ENCODE data around the gene ACOXL. TPM values are rescaled to one million over a fixed set of nuclear protein-coding genes. Genes with fewer than 3 reads are reported as not detected.
"Not testable (repeated sequence)": the region's sequence is repeated elsewhere in the genome, so short reads cannot be mapped to it uniquely, and the experiment has no call there.

Gene ACOXL
- total RNA-seq, 1 donor from 2014 or later = not detected

- ATAC-seq (ENCODE audit: poor library complexity) (no peak), DNase-seq (no peak)
- intact Hi-C loops (cut with DNase I) = no loop called here
Observed at GRCh38 chr2:110838657-110839384, 106.4 kb downstream of the ACOXL start.

GRCh38 chr2:110840508-110840907 is 108.1 kb downstream of the ACOXL start:
- DNase-seq (no peak), ATAC-seq (ENCODE audit: poor library complexity) (no peak)
- intact Hi-C loops (cut with DNase I) = no loop called here

- ATAC-seq (ENCODE audit: poor library complexity) (no peak), DNase-seq (no peak)
- intact Hi-C loops (cut with DNase I) = no loop called here
Observed at GRCh38 chr2:110842048-110842447, 109.7 kb downstream of the ACOXL start.

GRCh38 chr2:110843496-110843895 is 111.1 kb downstream of the ACOXL start:
- DNase-seq (no peak), ATAC-seq (ENCODE audit: poor library complexity) (no peak)
- intact Hi-C loops (cut with DNase I) = no loop called here

- DNase-seq (no peak), ATAC-seq (ENCODE audit: poor library complexity) (no peak)
- intact Hi-C loops (cut with DNase I) = no loop called here
Observed at GRCh38 chr2:110843959-110844510, 111.7 kb downstream of the ACOXL start.

GRCh38 chr2:110847651-110848050 is 115.3 kb downstream of the ACOXL start:
- ATAC-seq (ENCODE audit: poor library complexity) (no peak), DNase-seq (no peak)
- intact Hi-C loops (cut with DNase I) = no loop called here

GRCh38 chr2:110848071-110848470 is 115.7 kb downstream of the ACOXL start:
- ATAC-seq (ENCODE audit: poor library complexity) (no peak), DNase-seq (no peak)
- intact Hi-C loops (cut with DNase I) = no loop called here

- ATAC-seq (ENCODE audit: poor library complexity) (no peak), DNase-seq (no peak)
- intact Hi-C loops (cut with DNase I) = no loop called here
Observed at GRCh38 chr2:110848519-110849030, 116.2 kb downstream of the ACOXL start.

- ATAC-seq (ENCODE audit: poor library complexity) (no peak), DNase-seq (no peak)
- intact Hi-C loops (cut with DNase I) = no loop called here
Observed at GRCh38 chr2:110851531-110851930, 119.2 kb downstream of the ACOXL start.

- ATAC-seq (ENCODE audit: poor library complexity) = no peak
- DNase-seq = no peak
- intact Hi-C loops (cut with DNase I) = no loop called here
Observed at GRCh38 chr2:110852051-110852450, 119.7 kb downstream of the ACOXL start.

- DNase-seq = no peak
- ATAC-seq (ENCODE audit: poor library complexity) = no peak
- intact Hi-C loops (cut with DNase I) = no loop called here
Observed at GRCh38 chr2:110852541-110853263, 120.3 kb downstream of the ACOXL start.

GRCh38 chr2:110853516-110853915 is 121.1 kb downstream of the ACOXL start:
- intact Hi-C loops (cut with DNase I) = no loop called here
- DNase-seq = peak; percentile 52
- ATAC-seq (ENCODE audit: poor library complexity) = peak; percentile 46

- ATAC-seq (ENCODE audit: poor library complexity) (no peak), DNase-seq (no peak)
- intact Hi-C loops (cut with DNase I) = no loop called here
Observed at GRCh38 chr2:110853948-110854347, 121.6 kb downstream of the ACOXL start.

- ATAC-seq (ENCODE audit: poor library complexity) = no peak
- no peak for DNase-seq
- intact Hi-C loops (cut with DNase I) = no loop called here
Observed at GRCh38 chr2:110854355-110855081, 122.1 kb downstream of the ACOXL start.

GRCh38 chr2:110855841-110856240 is 123.5 kb downstream of the ACOXL start:
- ATAC-seq (ENCODE audit: poor library complexity); DNase-seq; intact Hi-C loops (cut with DNase I): not testable (repeated sequence)

- intact Hi-C loops (cut with DNase I) = no loop called here
- no peak for ATAC-seq (ENCODE audit: poor library complexity)
- DNase-seq = no peak
Observed at GRCh38 chr2:110858135-110858725, 125.9 kb downstream of the ACOXL start.

- no peak for ATAC-seq (ENCODE audit: poor library complexity)
- no peak for DNase-seq
- intact Hi-C loops (cut with DNase I) = no loop called here
Observed at GRCh38 chr2:110858993-110859701, 126.8 kb downstream of the ACOXL start.

- ATAC-seq (ENCODE audit: poor library complexity) (no peak), DNase-seq (no peak)
- intact Hi-C loops (cut with DNase I) = no loop called here
Observed at GRCh38 chr2:110860630-110861029, 128.3 kb downstream of the ACOXL start.

All from Right ventricle myocardium superior (tissue), 1 donor.